Keratinocyte (primary cell): Measurements from ENCODE around the gene LGALS7. TPM values are rescaled to one million over a fixed set of nuclear protein-coding genes. Genes with fewer than 3 reads are reported as not detected.
"Not testable (repeated sequence)": the region's sequence is repeated elsewhere in the genome, so short reads cannot be mapped to it uniquely, and the experiment has no call there.

ENCODE experiments used
- DNase-seq: peaks from one replicate; pipeline ENCODE4 v3.0.0-alpha.2; 2011; ENCODE audit warnings: low read depth, missing footprints, low spot score
- FAIRE-seq: peaks from 2 replicates; lab custom pipeline; 2011; peaks lifted over from hg19 to GRCh38; lab: Jason Lieb, UNC
- H2AFZ ChIP-seq: 2 replicates; pipeline ENCODE4 v1.6.0; 2012; ENCODE audit warnings: low read length, control low read depth, inconsistent platforms; ENCODE audit not compliant: control insufficient read depth
- H3K27ac ChIP-seq: 2 replicates; pipeline ENCODE4 v1.5.1; 2011; ENCODE audit warnings: low read length; ENCODE audit not compliant: control insufficient read depth, insufficient read depth
- H3K27me3 ChIP-seq: 3 replicates; pipeline ENCODE4 v1.6.0; 2011; ENCODE audit warnings: low read length; ENCODE audit not compliant: control insufficient read depth, insufficient read depth; ENCODE audit errors: extremely low read depth
- H3K36me3 ChIP-seq, 2 experiments: 2 replicates in 1 of 2; 3 replicates in 1 of 2; pipeline ENCODE4 v1.5.1; 2011; ENCODE audit warnings: low read length in 2 of 2, mild to moderate bottlenecking in 1 of 2; ENCODE audit not compliant: control insufficient read depth in 2 of 2, insufficient read depth in 2 of 2; ENCODE audit errors: extremely low read depth in 1 of 2
- H3K4me1 ChIP-seq: 3 replicates; pipeline ENCODE4 v1.5.1; 2011; ENCODE audit warnings: low read length; ENCODE audit not compliant: control insufficient read depth, insufficient read depth; ENCODE audit errors: extremely low read depth
- H3K4me2 ChIP-seq: 3 replicates; pipeline ENCODE4 v1.6.0; 2011; ENCODE audit warnings: low read depth, low read length; ENCODE audit not compliant: control insufficient read depth, insufficient read depth; ENCODE audit errors: extremely low read depth
- H3K4me3 ChIP-seq, 3 experiments: fragments of 200-600 bp in 1 of 3; sonication (generic) in 1 of 3; 2 replicates in 2 of 3; 3 replicates in 1 of 3; pipeline ENCODE4 v1.5.1; 2011 to 2016; ENCODE audit warnings: low read length in 3 of 3, mild to moderate bottlenecking in 3 of 3, control low read depth in 2 of 3, inconsistent platforms in 1 of 3, low read depth in 1 of 3, mixed read lengths in 1 of 3, mixed run types in 1 of 3, moderate library complexity in 1 of 3; ENCODE audit not compliant: control insufficient read depth in 2 of 3, insufficient read depth in 2 of 3; ENCODE audit errors: extremely low read depth in 1 of 3
- H3K79me2 ChIP-seq: 2 replicates; pipeline ENCODE4 v1.6.0; 2012; ENCODE audit warnings: low read length; ENCODE audit not compliant: control insufficient read depth, insufficient read depth
- H3K9ac ChIP-seq: 3 replicates; pipeline ENCODE4 v1.6.0; 2011; ENCODE audit warnings: low read length; ENCODE audit not compliant: control insufficient read depth, insufficient read depth; ENCODE audit errors: extremely low read depth
- H3K9me1 ChIP-seq: 3 replicates; pipeline ENCODE4 v1.6.0; 2011; ENCODE audit warnings: low read length; ENCODE audit not compliant: control insufficient read depth, insufficient read depth; ENCODE audit errors: extremely low read depth
- H3K9me3 ChIP-seq: 2 replicates; pipeline ENCODE4 v1.5.1; 2012; ENCODE audit warnings: low read depth, low read length; ENCODE audit not compliant: control insufficient read depth
- H4K20me1 ChIP-seq: 3 replicates; pipeline ENCODE4 v1.6.0; 2011; ENCODE audit warnings: low read length; ENCODE audit not compliant: control insufficient read depth, insufficient read depth; ENCODE audit errors: extremely low read depth
- CTCF ChIP-seq, 3 experiments: IDR thresholded peaks in 1 of 3; conservative IDR thresholded peaks in 1 of 3; optimal IDR thresholded peaks in 1 of 3; 2 replicates in 2 of 3; 3 replicates in 1 of 3; pipeline versions ENCODE3 to v1.5.1; 2011; ENCODE audit warnings: low read length in 3 of 3, mild to moderate bottlenecking in 3 of 3, moderate library complexity in 2 of 3, control low read depth in 1 of 3, inconsistent platforms in 1 of 3; ENCODE audit not compliant: insufficient read depth in 2 of 3; ENCODE audit errors: extremely low read depth in 1 of 3
- EZH2 ChIP-seq: IDR thresholded peaks from one replicate; pipeline ENCODE4 v1.6.1; 2012; ENCODE audit warnings: inconsistent platforms, mild to moderate bottlenecking, low read length, moderate library complexity
- dilution Hi-C: fragments of 300-500 bp; cut with MboI; formaldehyde crosslinking; loops from one replicate; pipeline ENCODE4 v1.7.0; 2020; ENCODE audit warnings: low sequenced_read_pairs; ENCODE audit not compliant: extremely low pct_ligation_motif_present
- polyA plus RNA-seq, 5 experiments: library from polyadenylated mRNA; depleted of rRNA in 3 of 5; stranded (reverse) in 3 of 5; stranded (forward) in 1 of 5; unstranded in 1 of 5; fragments of >200 nt; gene quantifications; 1 replicate in 1 of 5; 2 replicates in 3 of 5; 3 replicates in 1 of 5; pipeline versions ENCODE4 v1.2.1 to v1.2.3, GENCODE V29; 2011 to 2012; ENCODE audit warnings: missing spikeins in 2 of 5, low read depth in 1 of 5, low replicate concordance in 1 of 5

The LGALS7 gene
- polyA plus RNA-seq, 1 donor (not counting 4 experiments of a cell fraction or from before 2014, with no cell fraction given), result 9.1 TPM

- H2AFZ ChIP-seq, result no peak overlapping the region
- no peaks in the 10 kb centered on the region for H3K79me2 ChIP-seq
- TF ChIP-seq EZH2 (no peak), CTCF (optimal IDR thresholded peaks at IDR 0.05 in 1 of 3, IDR thresholded peaks at IDR 0.05 in 1 of 3, conservative IDR thresholded peaks at IDR 0.05 in 1 of 3; ENCODE audit: extremely low read depth in 1 of 3, insufficient read depth in 2 of 3, low read length in 3 of 3) (no peak)
- DNase-seq (no peak), FAIRE-seq (no peak)
- no peaks in the 10 kb centered on the region for H3K27me3 ChIP-seq
- no peaks in the 10 kb centered on the region for H4K20me1 ChIP-seq
- no peaks in the 10 kb centered on the region for H3K9me1 ChIP-seq
- no peaks in the 10 kb centered on the region for H3K36me3 ChIP-seq
- no peak overlapping the region for H3K4me2 ChIP-seq
- no peaks in the 10 kb centered on the region for H3K4me1 ChIP-seq
- dilution Hi-C loops, result no loop called here
- H3K27ac ChIP-seq, result no peak overlapping the region
- no peak overlapping the region for H3K9ac ChIP-seq
- no peak overlapping the region for H3K4me3 ChIP-seq
- H3K9me3 ChIP-seq, result no peaks in the 10 kb centered on the region
Observed at GRCh38 chr19:38759590-38760003, 13.7 kb downstream of the LGALS7 start.

- dilution Hi-C loops, H3K36me3 ChIP-seq, H3K9ac ChIP-seq, H4K20me1 ChIP-seq, H3K79me2 ChIP-seq, H3K27me3 ChIP-seq, H3K9me1 ChIP-seq, DNase-seq, H3K4me1 ChIP-seq, H3K4me2 ChIP-seq, FAIRE-seq, H3K27ac ChIP-seq, H3K4me3 ChIP-seq, H2AFZ ChIP-seq, H3K9me3 ChIP-seq: not testable (repeated sequence)
Observed at GRCh38 chr19:38754196-38754595, 19.1 kb downstream of the LGALS7 start.

GRCh38 chr19:38753783-38754182, 19.5 kb downstream of the LGALS7 start:
- H2AFZ ChIP-seq, H3K9ac ChIP-seq, DNase-seq, H3K4me2 ChIP-seq, H3K27me3 ChIP-seq, FAIRE-seq, H3K36me3 ChIP-seq, dilution Hi-C loops, H4K20me1 ChIP-seq, H3K79me2 ChIP-seq, H3K27ac ChIP-seq, H3K9me3 ChIP-seq, H3K4me3 ChIP-seq, H3K9me1 ChIP-seq, H3K4me1 ChIP-seq: not testable (repeated sequence)
